HG03095 (cell line): Measurements from ENCODE around the gene FAM3C.

Experiments used
- ATAC-seq: cut with Tn5 transposase; IDR thresholded peaks from one replicate; pipeline ENCODE4 v1.9.1; 2021; ENCODE audit warnings: moderate library complexity; ENCODE audit not compliant: unreplicated experiment

FAM3C gene

DNA sequence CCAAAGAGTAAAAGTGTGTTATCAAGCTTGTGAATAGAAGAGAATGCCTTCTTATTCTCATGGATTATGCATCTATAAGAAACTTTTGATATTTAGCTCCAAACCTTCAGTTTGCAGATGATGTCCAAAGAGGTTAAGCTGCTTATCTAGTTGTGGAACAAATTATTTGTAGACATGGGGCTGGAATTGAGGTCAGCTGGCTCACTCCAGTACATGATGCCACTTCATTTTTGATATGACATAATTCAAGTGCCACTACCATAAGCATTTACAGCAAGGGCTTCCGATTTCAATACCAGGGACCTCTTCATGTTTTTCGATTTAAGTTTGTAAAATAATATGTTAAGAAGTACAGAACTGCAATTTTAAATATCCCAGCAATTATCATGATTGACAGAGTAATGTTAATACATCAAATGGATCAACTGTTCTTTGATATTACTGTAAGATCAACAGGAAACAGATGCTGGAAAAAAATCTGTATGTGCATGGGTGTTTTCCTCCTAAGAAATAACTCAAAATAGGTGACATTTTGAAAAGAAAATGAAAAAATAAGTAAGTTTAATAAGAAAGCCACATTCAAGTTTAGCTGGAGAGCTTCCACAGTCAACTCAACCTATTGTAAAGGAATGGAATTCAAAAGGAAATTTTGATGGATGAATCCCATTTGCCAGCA, 12.7 kb downstream of the FAM3C start:
- ATAC-seq: no peak

DNA sequence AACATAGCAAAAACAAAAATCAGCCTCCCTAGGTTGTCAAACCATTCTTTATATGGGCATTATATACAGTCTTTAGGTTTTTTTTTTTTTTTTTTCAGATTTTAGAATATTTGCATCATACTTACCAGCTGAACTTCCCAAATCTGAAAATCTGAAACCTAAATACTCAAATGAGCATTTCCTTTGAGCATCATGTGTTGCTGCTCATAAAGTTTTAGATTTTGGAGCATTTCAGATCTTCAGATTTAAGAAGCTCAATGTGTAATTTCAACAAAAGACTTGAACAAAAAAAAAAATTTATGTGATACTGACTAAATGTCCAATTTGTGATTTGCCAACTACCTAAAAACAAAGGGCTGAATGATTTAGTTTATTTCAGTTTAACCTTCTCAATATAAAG, 13.6 kb downstream of the FAM3C start:
- no peak for ATAC-seq

DNA sequence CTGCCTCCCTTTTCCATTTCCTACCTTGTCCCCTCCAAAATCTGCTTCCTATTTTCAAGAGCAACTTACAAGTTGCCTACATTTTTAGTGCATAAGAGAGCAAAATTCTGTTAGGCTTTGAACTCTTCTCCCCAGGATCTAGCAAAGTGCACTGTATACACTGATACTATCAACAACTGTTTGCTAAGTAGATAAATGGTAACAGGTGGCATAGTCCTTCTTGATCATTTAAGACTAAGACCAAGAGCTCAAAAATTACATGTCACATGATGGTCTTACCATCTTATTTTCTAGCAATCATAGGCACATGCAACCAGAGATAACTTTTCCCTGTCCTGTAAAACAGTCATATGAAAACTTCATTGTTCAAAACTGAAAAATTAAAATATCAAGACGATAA, 16.2 kb downstream of the FAM3C start:
- ATAC-seq: no peak

DNA sequence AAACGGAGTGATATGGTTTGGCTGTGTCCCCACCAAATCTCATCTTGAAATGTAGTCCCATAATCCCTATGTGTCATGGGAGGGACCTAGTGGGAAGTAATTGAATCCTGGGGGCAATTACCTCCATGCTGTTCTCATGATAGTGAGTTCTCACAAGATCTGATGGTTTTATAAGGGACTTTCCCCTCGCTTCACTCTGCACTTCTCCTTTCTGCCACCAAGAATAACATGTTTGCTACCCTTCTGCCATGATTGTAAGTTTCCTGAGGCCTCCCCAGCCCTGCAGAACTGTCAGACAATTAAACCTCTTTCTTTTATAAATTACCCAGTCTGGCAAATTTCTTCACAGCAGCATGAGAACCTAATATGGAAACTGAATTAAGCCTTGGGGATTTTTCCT, 19.1 kb downstream of the FAM3C start:
- no peak for ATAC-seq

DNA sequence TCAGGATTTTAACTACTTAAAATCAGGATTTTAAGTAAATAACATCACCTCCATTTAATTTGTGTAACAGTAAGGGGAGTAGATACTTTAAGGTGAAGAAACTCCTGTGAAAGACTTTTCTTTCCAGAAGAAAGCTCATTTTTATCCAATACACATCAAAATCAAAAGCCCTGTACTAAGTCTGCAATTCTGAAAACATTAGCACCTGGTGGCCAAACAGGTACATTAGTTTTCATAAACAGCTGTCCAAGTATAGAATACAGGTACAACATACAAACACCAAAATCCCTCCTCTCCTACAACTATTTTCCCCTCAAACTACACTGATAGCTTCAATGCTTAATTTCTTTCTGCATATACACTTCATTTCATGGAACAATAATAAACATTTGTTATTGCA, 22.9 kb downstream of the FAM3C start:
- no peak for ATAC-seq

DNA sequence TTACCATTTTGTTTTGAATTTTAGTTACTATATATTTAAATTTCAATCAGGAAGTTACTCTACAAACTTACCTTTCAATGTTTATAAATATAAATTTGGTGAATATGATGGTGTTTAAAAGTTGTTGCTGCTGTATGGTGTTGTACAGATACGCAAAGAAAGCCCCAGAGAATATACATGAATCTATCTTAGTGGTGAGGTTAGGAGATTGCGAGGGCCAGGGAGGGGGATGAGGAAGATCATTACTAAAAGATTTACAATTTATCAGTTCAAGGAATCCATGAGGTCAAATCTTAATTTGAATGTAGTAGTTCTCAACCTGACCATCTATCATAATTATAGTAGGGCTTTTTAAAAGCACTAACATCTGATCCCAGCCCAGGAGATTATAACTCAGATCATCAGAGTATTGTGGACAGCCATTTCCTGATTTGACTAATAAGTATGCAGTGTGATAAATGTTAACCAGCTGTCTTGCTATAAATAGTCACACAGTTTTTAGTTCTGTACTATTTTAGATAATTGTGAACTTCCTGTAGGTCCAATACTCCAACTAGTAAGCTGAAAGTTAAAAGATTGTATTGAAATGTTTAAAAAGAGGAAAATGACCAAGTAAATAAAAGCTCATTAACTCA, 23.6 kb downstream of the FAM3C start:
- peak; percentile 86 for ATAC-seq

DNA sequence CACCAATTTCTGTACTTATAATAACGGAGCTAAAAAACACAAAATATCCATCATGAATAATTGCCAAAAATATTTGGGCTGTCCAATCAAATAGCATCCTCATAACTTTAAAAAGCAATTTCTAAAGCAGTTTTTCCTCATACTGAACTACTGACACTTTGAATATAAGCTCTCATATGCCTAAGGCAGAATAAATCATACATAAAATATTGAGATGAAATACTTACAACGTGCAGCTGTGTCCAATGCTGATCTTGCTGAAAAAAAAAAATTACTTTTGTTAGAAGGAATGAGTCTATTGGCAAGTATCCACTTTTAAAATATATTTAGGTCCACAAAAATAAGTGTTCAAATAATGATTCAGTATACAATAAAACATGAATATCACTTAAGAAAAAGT, 24.2 kb downstream of the FAM3C start:
- ATAC-seq: no peak

DNA sequence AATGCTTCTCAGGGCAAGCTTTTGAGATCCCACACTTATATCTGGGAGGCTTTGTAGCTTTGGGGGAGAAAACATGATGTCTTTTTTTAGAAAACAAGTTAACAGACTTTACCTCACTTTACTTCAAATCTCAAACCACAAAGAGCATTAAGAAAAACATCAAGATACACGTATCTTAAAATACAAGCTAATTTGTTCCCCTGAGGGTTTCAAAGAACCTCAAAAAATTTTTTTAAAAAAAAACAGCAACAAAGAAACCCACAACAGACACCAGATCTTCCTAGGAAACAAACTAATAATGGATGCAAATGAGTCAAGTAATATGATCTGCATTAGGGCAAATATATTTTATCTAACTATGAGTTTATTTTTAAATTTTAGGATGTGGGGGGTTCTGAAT, 24.7 kb downstream of the FAM3C start:
- ATAC-seq: no peak

DNA sequence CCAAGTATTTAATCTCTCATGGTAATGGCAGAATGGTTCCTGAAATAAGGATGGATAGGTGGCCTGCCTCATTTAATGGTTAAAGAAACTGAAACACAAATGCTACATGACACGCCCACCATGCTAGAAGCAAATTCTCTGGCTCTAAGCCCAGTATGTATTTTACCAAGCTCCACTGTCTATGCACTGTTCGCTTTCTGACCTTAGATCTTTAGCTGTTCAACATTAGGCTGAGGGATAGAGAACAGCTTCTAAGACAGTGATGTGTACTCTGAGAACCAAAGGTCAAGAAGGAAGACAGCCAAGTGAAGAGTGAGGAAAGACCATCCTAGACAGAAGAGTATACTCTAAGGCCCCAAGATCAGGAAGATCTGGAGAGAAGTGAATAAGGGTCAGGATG, 26.6 kb downstream of the FAM3C start:
- peak; percentile 51 for ATAC-seq

DNA sequence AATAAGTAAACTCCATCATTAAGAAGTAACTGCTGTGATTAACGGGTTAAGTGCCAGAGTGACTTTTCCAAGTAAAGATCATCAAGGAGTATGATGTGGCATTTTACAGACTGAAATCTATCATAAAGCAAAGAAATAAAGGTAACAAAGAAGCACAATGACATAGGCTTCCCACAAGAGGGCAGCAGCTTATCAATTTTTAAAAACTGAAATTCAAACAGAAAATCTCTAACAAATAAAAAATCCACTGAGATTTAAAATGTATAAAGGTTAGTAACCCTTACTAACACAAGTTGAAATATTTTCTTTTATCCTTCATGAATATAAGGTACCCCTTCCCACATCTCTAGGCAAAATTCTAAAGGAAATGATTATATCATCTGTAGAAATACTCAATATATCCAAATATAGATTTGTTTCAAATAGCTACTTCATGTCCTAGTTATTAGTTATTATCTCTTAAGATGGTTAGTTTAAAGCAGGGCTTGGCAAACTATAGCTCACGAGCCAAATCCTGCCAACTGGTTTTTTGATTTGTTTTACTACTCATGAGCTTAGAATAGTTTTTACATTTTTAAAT, 29.2 kb downstream of the FAM3C start:
- ATAC-seq: no peak

DNA sequence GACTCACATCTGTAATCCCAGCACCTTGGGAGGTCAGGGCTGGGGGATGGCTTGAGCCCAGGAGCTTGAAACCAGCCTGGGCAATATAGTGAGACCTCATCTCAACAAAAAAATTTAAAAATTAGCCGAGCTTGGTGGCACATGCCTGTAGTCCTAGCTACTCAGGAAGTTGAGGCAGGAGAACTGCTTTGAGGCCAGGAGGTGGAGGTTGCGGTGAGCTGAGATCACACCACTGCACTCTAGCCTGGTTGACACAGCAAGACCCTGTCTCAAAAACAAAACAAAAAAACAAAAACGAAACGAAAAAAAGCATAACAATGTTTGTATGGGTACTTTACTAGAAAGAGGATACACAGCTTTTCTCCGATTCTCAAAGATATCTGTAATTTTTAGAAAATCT, 35.5 kb downstream of the FAM3C start:
- ATAC-seq: no peak

DNA sequence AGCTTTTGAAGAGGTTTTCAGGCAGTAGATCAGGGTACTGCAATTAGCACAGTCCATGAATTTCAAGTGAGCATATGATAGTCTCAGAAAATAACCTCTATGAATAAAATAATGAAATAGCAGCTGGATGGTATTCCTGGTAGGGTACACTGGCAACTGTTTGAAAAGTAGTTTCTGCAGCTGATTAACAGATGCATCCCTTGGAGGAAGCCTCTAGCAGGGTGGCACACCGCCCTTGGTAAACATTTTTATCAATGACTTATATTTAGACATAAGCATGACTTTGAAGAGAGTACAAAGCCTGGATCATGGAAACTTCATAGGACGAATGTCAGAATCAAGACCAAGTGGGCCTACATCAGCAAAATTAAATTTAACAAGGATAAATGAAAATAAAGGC, 40.5 kb downstream of the FAM3C start:
- ATAC-seq: no peak

DNA sequence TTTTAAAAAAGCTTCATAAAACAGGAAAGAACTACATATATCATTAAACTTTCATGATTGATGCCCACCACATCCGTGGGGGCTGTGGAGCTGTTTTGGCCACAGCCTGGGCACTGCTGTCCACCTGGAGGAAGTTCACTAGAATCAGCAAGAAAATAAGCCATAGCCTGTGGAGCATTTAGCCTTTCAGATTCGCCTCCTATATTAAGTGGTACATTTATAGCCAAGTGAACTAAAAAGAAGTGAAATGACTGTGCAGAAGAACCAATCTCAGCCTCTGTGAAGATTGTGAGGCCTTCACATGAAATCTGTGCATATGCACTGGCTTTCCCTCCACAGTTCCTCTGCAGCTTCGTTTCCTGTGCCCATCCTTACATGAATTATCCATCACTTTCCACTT, 43.8 kb downstream of the FAM3C start:
- ATAC-seq: peak; percentile 78

DNA sequence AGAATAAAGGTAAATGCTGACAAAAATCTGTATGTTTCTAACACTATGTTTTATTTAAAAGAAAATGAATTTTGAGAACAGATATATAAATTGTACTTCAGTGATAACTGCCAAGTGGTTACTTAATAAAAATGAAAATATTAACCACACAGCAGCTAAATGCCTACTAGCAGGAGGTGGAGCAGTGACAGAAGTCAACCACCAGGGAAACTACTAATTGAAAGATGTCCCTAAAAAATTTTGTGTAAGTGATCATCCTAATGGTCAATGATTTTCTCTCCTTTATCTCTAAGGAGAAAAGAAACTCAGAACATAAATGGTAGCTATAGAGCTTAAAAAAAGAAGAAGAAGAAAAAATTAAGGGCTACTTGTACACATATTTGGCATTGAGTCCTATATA, 44.4 kb downstream of the FAM3C start:
- no peak for ATAC-seq

DNA sequence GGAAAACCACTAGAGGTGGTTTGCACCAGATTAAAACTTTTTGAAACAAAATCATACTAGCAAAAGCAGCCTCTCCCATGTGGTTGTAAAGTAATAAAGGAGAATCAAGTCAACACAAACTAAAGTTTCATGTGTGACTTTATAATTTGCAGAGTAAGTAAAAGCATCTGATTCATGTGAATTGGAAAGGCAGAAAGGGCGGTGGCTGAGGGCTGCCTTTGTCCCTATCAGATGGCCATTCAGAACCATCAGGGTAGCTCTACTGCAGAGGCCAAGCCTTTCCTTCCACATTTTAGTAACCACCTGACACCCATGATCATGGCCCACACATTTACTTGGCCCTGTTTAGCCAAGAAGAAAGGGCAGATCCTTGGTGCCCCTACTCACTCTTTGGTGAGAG, 51.6 kb downstream of the FAM3C start:
- ATAC-seq: no peak

DNA sequence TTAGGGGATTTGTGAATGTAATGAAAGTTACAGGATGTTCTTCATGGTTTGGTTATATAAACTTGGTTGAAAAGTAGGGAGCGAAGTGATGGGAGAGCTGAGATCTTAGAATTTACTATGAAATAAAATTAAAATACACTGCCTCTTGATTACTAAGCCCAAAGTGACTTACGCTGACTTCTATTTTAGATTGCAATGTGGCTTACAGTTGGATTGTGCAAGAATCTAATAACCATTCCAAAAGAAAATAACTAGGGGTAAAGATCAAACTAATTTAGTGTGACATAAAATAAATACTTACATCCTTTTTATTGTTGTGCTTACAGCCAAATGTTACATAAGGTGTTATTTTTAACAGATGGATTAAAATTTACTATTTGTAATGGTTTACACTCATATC, 52.0 kb downstream of the FAM3C start:
- ATAC-seq: no peak

DNA sequence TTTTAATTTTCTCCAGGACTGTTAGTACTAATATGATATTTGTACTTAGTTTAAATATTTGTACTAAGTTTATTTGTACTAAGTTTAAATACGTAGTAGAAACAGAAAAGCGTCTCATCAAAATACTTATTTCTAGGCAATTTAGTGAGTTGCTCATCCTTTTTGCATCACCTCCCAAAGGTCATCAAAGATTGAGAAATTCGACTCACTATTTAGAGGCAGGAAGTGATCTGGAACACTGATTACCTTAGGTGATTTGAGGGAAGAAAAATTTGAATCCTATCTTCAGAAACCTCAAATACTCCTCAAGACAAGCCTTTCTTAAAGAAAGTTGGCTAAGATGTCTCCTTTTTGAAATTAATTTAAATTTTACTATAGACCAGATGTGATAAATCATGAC, 52.8 kb downstream of the FAM3C start:
- ATAC-seq: no peak

DNA sequence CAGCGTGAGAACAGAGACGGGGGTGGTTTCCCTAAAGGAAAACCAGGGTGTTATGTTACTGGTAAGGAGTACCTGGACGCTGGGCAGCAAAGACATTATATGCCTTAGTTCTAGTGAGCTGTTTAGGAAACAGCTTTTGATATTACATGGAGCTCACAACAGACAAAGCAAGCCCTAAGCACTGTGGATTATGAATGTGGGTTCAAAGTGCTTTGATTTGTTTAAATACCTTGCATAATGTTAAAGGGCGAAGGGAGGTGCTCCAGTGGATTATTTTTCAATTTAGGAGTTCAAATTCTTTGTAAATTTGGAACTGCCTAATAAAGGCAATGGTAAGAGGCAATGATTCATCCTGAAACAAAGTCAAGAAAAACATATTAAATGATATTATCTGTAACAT, 53.5 kb downstream of the FAM3C start:
- ATAC-seq: no peak

DNA sequence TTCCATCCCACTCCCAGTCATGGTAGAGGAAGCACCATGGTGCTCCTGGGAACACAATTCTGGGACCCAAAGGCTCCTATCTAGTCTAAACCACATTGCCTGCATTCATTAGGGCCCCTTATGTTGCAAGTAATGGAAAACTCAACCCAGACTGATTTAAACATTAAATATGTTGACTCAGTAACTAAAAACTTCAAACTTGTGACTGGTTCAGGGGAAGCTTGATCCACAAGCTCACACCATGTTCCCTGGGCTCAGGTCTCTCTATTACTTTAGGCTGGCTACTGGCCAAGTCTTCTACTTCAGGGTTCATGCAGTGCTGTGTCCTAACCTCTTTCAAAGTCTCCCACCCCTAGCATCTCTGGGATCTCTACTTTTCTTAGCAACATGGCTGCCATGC, 54.2 kb downstream of the FAM3C start:
- ATAC-seq: no peak

DNA sequence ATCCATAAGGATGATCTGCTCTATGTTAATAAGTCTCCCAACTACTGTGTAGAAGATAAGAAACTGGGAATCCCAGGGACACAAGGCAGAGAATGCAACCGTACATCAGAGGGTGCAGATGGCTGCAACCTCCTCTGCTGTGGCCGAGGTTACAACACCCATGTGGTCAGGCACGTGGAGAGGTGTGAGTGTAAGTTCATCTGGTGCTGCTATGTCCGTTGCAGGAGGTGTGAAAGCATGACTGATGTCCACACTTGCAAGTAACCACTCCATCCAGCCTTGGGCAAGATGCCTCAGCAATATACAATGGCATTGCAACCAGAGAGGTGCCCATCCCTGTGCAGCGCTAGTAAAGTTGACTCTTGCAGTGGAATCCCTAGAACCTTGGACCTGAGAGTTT, 57.0 kb downstream of the FAM3C start:
- no peak for ATAC-seq

DNA sequence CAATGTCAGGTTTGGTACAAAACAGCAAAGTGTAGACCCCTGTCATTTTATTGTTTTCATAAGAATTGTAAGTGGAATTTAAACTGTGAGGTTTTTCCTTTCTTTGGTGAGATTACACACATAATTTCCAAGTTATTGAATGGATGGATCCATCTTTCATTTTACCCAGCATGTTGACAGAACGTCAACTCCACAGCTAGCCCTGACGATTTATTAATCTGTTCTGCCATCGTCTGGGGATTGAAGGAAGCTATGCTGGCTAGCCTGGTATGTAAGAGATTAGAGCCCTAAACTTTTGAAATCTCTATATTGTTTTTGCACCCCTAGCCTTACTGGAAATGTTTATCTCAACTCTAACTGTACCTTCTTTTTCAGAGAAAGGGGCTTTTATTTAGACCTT, 58.7 kb downstream of the FAM3C start:
- no peak for ATAC-seq

DNA sequence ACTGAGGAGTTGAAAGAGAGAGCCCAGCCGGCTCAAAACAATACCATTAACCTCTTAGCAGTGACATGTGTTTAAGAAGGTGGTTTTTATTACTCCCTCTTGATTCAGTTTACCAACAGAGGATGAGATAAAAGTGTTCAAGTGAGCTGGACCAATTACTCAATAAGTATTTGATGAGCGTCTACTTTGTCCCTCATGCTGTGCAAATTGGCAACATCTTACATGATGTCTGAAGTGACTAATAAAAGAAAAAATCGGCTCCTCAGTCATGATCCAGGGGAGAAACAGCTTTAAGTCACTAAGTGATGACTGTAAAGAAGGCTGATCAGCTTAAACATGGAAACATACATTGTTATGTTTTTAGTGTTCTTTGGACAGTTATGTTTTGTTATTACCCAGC, 59.5 kb downstream of the FAM3C start:
- no peak for ATAC-seq
